Small intestine (tissue), 7 donors: Measurements from ENCODE around the gene CATSPERD. TPM values are rescaled to one million over a fixed set of nuclear protein-coding genes. Genes with fewer than 3 reads are reported as not detected.

Source experiments
- DNase-seq, 2 donors: peaks; one replicate each; pipeline versions ENCODE4 v3.0.0 to v3.0.0-alpha.2; 2013
- FAIRE-seq: peaks from 2 replicates; lab custom pipeline; 2012; peaks lifted over from hg19 to GRCh38; lab: Jason Lieb, UNC
- H3K27ac ChIP-seq, 3 donors: one replicate each; pipeline ENCODE4 v1.5.1; 2013; ENCODE audit warnings: low read length in 2 of 3, mild to moderate bottlenecking in 2 of 3, control low read depth in 1 of 3, inconsistent platforms in 1 of 3, low read depth in 1 of 3, moderate library complexity in 1 of 3
- H3K27me3 ChIP-seq, 3 donors: one replicate each; pipeline ENCODE4 v1.6.1; 2013; ENCODE audit warnings: low read length in 3 of 3, inconsistent platforms in 1 of 3; ENCODE audit not compliant: control insufficient read depth in 3 of 3, insufficient read depth in 3 of 3
- H3K36me3 ChIP-seq, 3 donors: one replicate each; pipeline ENCODE4 v1.6.1; 2013; ENCODE audit warnings: low read length in 3 of 3, inconsistent platforms in 1 of 3, low read depth in 1 of 3, mild to moderate bottlenecking in 1 of 3, moderate library complexity in 1 of 3; ENCODE audit not compliant: control insufficient read depth in 3 of 3, insufficient read depth in 2 of 3
- H3K4me1 ChIP-seq, 3 donors: one replicate each; pipeline ENCODE4 v1.6.1; 2013; ENCODE audit warnings: low read length in 2 of 3, inconsistent platforms in 1 of 3, low read depth in 1 of 3, mild to moderate bottlenecking in 1 of 3, moderate library complexity in 1 of 3; ENCODE audit not compliant: control insufficient read depth in 3 of 3, insufficient read depth in 2 of 3
- H3K4me3 ChIP-seq, 3 donors: one replicate each; pipeline ENCODE4 v1.5.1; 2013; ENCODE audit warnings: low read length in 3 of 3, control low read depth in 1 of 3, inconsistent platforms in 1 of 3, low read depth in 1 of 3, mild to moderate bottlenecking in 1 of 3, moderate library complexity in 1 of 3
- H3K9me3 ChIP-seq, 2 donors: one replicate each; pipeline ENCODE4 v1.6.1; 2013; ENCODE audit warnings: low read depth in 1 of 2, low read length in 1 of 2; ENCODE audit not compliant: control insufficient read depth in 2 of 2, insufficient read depth in 1 of 2
- WGBS, 3 donors: extraction: QIAGEN DNeasy Blood & Tissue Kit; methylation state at CpG; one replicate each; pipeline ENCODE4 v1.1.7; 2013; 5-methylcytosine and 5-hydroxymethylcytosine counted together
- polyA plus RNA-seq, 4 donors: library from polyadenylated mRNA; stranded (reverse) in 3 of 4; unstranded in 1 of 4; fragments of 200-250 nt in 3 of 4; fragments of 120-200 nt in 1 of 4; gene quantifications; one replicate each; pipeline versions ENCODE4 v1.2.1 to v1.2.3, GENCODE V29; 2013
- donor health status: healthy with polysubstance abuse.
- donor health status: control.
- donor health status: control.
- donor health status: Bipolar disorder and iron deficiency.
- donor health status: healthy.

CATSPERD gene
- polyA plus RNA-seq, 4 donors = not detected

GRCh38 chr19:5677136-5677535 is 43.3 kb upstream of the CATSPERD start:
- no peak for FAIRE-seq
- no peak overlapping the region for H3K27ac ChIP-seq
- no peak for DNase-seq
- H3K9me3 ChIP-seq = no peaks in the 10 kb centered on the region
- peaks cover 0 to 18% (median 0%) of the 10 kb centered on the region in 3 donors for H3K36me3 ChIP-seq
- 83 to 92% (median 91%) methylated on average over 10 of the region's 10 CpGs for WGBS, 3 donors
- peaks cover 0 to 4% (median 0%) of the 10 kb centered on the region in 3 donors for H3K27me3 ChIP-seq
- peaks cover 1 to 10% (median 6%) of the 10 kb centered on the region in 3 donors for H3K4me1 ChIP-seq
- H3K4me3 ChIP-seq = no peak overlapping the region

- H3K4me1 ChIP-seq = peaks cover 1 to 10% (median 6%) of the 10 kb centered on the region in 3 donors
- no peak for DNase-seq
- peaks cover 0 to 4% (median 0%) of the 10 kb centered on the region in 3 donors for H3K27me3 ChIP-seq
- H3K36me3 ChIP-seq = peaks cover 0 to 17% (median 0%) of the 10 kb centered on the region in 3 donors
- no peak overlapping the region for H3K27ac ChIP-seq
- FAIRE-seq = no peak
- no peak overlapping the region for H3K4me3 ChIP-seq
- 80 to 87% (median 86%) methylated on average over 9 of the region's 9 CpGs for WGBS, 3 donors
- no peaks in the 10 kb centered on the region for H3K9me3 ChIP-seq
Observed at GRCh38 chr19:5677580-5677979, 42.9 kb upstream of the CATSPERD start.

- Histone ChIP-seq H3K9me3 (no peaks in the 10 kb centered on the region), H3K27ac (no peak overlapping the region), H3K4me3 (no peak overlapping the region), H3K27me3 (peaks cover 0 to 4% (median 0%) of the 10 kb centered on the region in 3 donors), H3K36me3 (peaks cover 0 to 17% (median 0%) of the 10 kb centered on the region in 3 donors), H3K4me1 (peaks cover 1 to 10% (median 6%) of the 10 kb centered on the region in 3 donors)
- DNase-seq = no peak
- WGBS, 3 donors = 88 to 91% (median 91%) methylated on average over 19 to 22 of the region's 22 CpGs
- no peak for FAIRE-seq
Observed at GRCh38 chr19:5678071-5678718, 42.2 kb upstream of the CATSPERD start.

- DNase-seq (no peak), FAIRE-seq (no peak)
- Histone ChIP-seq H3K36me3 (peaks cover 0 to 17% (median 0%) of the 10 kb centered on the region in 3 donors), H3K27ac (peak overlapping the region in 2 of 3 donors; percentile 80 to 83), H3K4me1 (peaks cover 1 to 10% (median 6%) of the 10 kb centered on the region in 3 donors), H3K4me3 (peak overlapping the region; percentile 55 to 98 (median 64)), H3K9me3 (no peaks in the 10 kb centered on the region), H3K27me3 (peaks cover 0 to 4% (median 0%) of the 10 kb centered on the region in 3 donors)
- WGBS, 3 donors = 17 to 29% (median 24%) methylated on average over 26 of the region's 26 CpGs
Observed at GRCh38 chr19:5679289-5680083, 41.0 kb upstream of the CATSPERD start.

GRCh38 chr19:5680084-5680436 is 40.4 kb upstream of the CATSPERD start:
- DNase-seq (no peak), FAIRE-seq (no peak)
- 0% methylated on average over 23 of the region's 23 CpGs for WGBS, 3 donors
- H3K27ac ChIP-seq = peak overlapping the region; percentile 51 to 83 (median 80)
- H3K27me3 ChIP-seq = peaks cover 0 to 4% (median 0%) of the 10 kb centered on the region in 3 donors
- H3K36me3 ChIP-seq = peaks cover 0 to 17% (median 0%) of the 10 kb centered on the region in 3 donors
- peaks cover 1 to 10% (median 6%) of the 10 kb centered on the region in 3 donors for H3K4me1 ChIP-seq
- H3K9me3 ChIP-seq = no peaks in the 10 kb centered on the region
- peak overlapping the region; percentile 55 to 98 (median 64) for H3K4me3 ChIP-seq

- no peaks in the 10 kb centered on the region for H3K9me3 ChIP-seq
- peak; percentile 85 for FAIRE-seq
- WGBS, 3 donors = 0 to 1% (median 1%) methylated on average over 80 to 94 of the region's 94 CpGs
Observed at GRCh38 chr19:5680437-5681368, 39.7 kb upstream of the CATSPERD start, which contains the start of the genes HSD11B1L and MICOS13. Gene HSD11B1L (plus strand): TSS chr19:5681027. CDS start chr19:5684833, 3,806 bp downstream. Gene MICOS13 (minus strand): TSS chr19:5680516. CDS start chr19:5680486, 30 bp downstream.

GRCh38 chr19:5681391-5682106 is 38.9 kb upstream of the CATSPERD start:
- peaks cover 1 to 14% (median 6%) of the 10 kb centered on the region in 3 donors for H3K4me1 ChIP-seq
- H3K36me3 ChIP-seq = peaks cover 0 to 17% (median 0%) of the 10 kb centered on the region in 3 donors
- H3K27me3 ChIP-seq = peaks cover 0 to 4% (median 0%) of the 10 kb centered on the region in 3 donors
- DNase-seq (no peak), FAIRE-seq (no peak)
- H3K27ac ChIP-seq = no peak overlapping the region
- WGBS, 3 donors = 63 to 69% (median 65%) methylated on average over 15 to 17 of the region's 17 CpGs
- H3K9me3 ChIP-seq = no peaks in the 10 kb centered on the region
- peak overlapping the region in 1 of 3 donors; percentile 98 for H3K4me3 ChIP-seq

More at GRCh38 chr19:5680437-5681368, 39.7 kb upstream of the CATSPERD start, which contains the start of the genes HSD11B1L and MICOS13:
- H3K4me1 ChIP-seq = peaks cover 1 to 10% (median 6%) of the 10 kb centered on the region in 3 donors
- H3K4me3 ChIP-seq = peak within 1 kb of the TSS; percentile 55 to 98 (median 64)
- peaks cover 0 to 17% (median 0%) of the 10 kb centered on the region in 3 donors for H3K36me3 ChIP-seq
- H3K27ac ChIP-seq = peak within 1 kb of the TSS; percentile 51 to 83 (median 80)
- peak; percentile 99 to 100 for DNase-seq
- H3K27me3 ChIP-seq = peaks cover 0 to 4% (median 0%) of the 10 kb centered on the region in 3 donors
